Kidney capillary endothelial cell (primary cell): ENCODE results near the gene LRRC27.
A peak's percentile ranks its signal among the peaks of the same experiment; 100 is the strongest.
"Not testable (repeated sequence)": the region's sequence is repeated elsewhere in the genome, so short reads cannot be mapped to it uniquely, and the experiment has no call there.

Experiments used
- DNase-seq: peaks from one replicate; pipeline ENCODE4 v3.0.0-alpha.2; 2018; ENCODE audit warnings: low spot score

The LRRC27 gene

DNA sequence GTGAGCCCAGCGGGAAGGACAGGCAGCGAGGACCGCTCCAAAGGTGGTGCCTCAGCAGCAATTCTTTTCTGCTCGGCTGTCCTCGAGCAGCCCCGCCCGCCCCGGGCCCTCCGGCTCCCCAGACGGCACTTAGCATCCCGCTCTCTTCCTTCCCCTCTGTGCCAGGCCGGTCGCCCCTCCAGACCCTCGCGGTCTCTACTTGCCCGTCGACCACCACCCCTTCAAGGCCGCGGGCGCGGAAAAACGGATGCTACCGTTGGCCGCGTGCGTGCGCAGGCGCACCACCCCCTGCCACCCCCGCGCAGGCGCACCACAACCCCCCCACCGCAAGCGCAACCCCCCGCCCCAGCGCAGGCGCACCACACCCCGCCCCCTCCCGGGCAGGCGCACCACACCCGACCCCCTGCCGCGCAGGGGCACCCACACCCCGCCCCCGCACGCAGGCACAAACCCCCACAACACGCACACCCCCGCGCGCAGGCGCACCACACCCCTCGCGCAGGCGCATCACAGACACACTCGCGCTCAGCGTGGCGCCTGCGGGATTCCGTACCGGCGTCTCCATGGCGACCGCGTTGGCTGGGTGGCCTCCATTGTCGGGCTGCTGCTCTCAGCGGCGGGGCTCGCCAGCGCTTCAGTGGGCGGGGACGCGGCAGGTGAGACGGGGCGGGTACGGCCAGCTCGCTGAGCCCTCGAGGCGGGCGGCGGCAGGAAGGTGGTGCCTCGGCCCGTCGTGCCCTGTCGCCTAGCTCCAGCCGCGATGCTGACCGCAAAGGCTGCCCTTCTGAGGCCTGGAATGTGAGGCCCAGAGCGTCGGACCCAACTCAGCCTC is at the start of gene LRRC27:
LRRC27 (plus strand) TSS at position 593 of the 832 bp plus-strand sequence. CDS start 1,332 bp downstream, outside the sequence.
- DNase-seq: peak; percentile 96

DNA sequence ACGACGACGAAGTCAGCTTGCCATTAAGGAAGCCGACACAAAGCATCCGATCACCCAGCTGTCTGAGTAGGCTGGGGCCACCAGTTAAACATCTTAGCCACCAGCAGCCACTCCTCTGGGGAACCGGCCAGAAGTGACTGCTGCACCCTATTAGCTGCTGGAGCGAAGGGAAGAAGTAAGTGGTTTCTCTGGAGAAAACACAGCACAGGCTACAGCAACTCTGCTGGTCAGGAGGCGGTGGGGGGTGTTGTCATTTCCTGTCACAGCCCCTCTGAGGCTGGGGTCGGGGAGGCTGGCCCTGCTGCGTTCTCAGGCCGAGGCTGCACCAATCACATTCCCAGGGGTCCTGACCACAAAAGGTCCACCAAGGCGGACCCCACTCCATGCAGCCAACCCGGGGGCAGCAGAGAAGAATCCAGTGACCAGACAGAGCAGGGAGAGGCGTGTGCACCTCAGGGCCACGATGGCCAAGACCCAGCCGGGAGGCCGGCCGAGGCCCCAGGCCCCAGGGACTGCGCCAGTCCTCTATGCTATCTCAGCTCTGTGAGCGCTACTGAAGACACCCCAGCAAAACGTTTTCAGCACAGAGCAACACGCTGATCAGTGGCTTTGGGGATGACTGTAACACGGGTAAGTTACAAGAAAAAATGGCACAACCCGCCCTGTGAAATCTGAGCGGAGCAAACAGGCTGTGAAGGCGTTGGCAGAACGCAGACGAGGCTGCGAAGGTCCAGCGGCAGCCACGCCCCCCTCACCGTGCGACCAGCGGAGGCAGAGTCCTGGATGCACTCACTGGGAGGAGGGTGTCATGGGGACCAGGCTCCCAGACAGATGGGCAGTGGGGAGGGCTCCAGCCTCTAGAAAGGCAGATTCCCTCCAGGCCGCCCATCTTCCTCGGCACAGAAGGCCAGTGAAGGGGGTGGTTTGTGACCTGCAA is 49.1 kb upstream of the LRRC27 start:
- DNase-seq: no peak

DNA sequence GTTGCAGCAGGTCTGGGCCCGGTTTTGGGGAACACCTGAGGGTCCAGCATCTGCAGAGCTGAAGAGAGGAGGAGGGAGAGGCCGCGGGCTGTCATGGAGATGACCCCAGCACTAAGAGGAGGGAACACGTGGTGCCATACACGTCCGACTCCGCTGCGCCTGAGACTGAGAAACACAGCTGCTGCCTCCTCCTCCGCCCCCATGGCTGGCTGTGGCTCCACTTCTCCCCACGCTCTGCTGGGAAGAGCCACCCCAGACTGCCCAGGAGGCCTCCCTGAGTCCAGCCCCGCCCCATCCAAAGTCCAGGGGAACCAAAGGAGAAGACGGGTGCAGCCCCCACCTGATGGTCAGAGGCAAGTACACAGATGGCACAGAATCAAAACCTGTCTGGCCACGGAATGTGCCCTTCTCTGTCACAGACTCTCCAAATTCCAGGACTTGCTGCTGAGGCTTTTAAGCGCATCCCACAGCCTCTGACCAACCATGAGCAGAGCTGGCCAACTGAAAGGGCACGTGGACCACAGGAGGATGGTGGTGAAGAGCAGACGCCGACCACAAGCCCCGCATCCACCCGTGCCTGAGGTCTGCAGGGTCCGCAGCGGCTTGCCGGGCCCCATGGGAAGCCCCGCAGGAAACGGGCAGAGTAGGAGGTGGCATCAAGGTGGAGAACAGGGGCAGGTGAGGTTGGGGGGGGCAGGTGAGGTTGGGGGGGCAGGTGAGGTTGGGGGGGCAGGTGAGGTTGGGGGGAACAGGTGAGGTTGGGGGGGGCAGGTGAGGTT is 48.2 kb upstream of the LRRC27 start:
- no peak for DNase-seq

DNA sequence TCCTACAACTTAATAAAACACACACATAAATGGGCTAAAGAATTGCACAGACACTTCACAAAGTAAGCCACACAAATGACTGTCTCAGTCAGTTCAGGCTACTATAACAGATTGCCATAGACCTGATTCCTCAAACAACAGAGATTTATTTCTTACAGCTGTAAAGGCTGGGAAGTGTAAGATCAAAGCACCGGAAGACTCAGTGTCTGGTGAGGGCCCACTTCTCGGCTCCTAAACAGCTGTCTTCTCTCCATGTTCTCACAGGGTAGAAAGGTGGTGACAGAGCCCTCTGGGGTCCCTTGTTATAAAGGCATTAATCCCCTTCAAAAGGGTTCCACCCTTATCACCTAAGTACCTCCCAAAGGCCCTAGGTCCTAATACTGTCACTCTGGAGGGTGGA is 42.6 kb upstream of the LRRC27 start:
- DNase-seq: no peak

DNA sequence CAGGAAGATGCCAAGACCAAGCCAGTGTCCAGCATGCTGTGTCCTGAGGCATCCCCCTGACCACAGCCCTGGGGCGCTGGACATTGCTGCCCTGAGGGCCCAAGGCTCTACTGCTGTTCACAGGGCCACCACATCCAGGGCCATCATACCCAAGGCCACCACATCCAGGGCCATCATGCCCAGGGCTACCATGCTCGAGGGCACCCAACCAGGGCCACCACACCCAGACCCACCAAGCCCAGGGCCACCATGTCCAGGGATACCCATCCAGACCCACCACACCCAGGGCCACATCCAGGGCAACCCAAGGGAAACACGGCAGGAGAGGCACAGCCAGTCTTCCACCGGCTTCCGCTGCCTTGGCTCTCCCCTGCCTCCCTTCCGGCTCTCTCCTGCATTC is 41.4 kb upstream of the LRRC27 start:
- DNase-seq: no peak

DNA sequence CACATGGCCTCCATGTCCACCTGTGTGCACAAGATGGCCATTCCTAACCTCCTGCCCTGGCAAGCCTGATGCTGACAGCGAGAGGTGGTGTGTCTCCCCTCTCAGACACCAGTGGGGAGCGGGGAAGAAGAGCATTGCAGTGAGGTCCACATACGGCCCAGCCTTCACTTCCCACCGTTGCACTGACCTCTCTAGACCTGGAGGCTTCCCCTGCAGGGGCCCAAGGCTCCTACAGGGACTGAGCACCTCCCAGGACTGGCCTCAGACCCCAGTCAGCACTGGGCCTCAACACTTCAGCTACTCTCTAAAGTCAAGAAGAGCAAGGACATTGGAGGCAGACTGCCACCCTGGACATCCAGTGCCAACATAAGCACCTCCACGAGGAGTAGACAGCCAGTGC is 40.2 kb upstream of the LRRC27 start:
- no peak for DNase-seq

DNA sequence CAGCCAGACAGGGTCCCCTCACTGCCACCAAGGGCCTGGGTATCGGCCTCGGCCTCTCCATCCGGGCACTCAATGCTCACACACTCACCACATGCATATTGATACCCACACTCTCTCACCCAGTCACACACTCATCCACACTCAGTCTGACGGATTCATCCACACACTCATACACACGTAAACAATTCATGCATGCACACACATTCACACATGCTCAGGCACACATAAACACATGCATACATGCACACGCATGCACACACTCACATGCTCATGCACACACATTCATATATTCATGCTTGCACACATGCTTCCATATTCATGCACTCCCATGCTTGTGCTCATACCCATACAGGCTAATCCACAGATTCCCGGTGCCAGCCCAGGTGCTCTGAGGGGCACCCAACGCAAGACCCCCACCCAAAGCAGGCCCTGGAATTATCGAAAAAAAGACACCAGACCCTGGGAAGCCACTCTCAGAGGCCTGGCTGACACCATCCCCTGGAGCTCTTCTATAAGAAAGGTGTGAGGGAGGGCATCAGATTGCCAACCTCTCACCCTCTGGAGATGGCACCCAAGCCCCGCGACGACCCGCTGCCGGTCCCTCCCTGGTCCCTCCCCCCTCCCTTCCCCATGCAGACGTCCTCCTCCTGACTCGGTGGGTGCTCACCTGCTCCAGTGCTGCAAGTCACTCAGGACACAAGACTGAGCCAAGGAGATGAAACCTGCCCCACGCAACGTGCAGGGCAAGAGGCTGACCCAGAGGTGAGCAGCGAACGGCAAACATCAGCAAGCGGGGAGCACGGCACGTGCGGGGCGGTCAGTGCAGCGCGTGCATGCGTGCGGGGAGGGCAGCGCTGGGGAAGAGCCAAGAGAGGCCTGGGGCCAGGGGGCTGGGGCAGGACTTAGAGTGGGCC is 39.4 kb upstream of the LRRC27 start:
- DNase-seq: no peak

DNA sequence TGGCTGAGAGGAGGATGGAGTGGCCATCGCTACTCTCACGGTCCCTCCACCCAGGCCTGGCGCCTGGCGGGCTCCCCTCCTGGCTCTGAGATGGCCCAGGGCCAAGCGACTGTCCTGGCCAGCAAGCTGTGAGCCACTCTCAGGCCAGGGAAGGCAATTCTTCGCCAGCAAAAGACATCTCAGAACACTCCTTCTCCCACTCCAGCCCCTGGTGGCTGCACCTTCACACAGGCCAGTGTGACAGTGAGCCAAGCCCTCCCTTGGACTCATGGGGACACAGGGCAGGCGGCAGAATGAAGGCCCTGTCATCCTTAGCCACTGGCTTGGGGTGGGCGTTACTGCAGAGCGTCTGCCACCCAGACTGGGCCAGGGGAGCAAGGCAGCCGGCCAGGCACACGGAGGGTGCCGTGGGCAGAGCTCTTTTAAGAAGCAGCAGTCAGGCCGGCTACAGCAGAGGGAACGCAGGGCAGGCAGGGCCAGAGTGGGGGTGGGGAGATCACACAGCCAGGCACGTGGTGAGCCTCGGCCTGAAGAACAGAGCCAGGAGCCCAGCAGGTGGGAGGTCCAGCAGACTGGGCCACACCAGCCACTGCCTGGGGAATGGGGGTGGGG is 38.7 kb upstream of the LRRC27 start:
- no peak for DNase-seq

DNA sequence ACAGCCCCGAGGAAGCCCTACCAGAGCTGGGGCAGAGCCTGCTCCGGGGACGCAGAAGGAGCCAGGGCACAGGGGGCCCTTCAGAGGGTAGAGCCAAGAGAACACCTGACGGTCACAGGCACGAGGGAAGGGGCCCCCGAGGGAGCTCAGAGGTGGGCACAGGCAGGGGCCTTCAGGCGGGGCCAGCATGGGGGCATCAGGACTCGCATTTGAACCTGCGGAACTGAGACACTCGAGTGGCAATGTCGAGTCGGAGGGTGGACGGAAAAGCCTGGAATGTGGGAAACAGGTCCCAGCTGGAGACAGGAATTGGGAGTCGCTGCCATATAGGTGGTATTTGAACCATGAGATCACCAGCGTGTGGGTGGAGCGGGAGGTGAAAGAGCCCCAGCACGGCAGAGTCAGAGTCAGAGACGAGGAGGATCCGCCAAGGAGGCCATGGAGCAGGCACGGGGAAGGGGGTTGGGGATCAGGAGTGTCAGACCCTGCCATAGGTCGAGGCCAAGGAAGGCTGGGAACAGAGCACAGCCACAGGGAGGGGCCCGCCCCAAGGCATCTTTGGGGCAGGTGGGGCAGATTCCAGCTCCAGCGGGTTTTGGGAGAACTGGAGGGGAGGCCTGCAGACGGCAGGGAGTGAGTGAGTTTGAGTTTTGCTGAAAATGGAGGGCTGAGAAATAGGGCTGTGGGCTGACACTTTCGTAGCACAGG is 38.0 kb upstream of the LRRC27 start:
- no peak for DNase-seq

DNA sequence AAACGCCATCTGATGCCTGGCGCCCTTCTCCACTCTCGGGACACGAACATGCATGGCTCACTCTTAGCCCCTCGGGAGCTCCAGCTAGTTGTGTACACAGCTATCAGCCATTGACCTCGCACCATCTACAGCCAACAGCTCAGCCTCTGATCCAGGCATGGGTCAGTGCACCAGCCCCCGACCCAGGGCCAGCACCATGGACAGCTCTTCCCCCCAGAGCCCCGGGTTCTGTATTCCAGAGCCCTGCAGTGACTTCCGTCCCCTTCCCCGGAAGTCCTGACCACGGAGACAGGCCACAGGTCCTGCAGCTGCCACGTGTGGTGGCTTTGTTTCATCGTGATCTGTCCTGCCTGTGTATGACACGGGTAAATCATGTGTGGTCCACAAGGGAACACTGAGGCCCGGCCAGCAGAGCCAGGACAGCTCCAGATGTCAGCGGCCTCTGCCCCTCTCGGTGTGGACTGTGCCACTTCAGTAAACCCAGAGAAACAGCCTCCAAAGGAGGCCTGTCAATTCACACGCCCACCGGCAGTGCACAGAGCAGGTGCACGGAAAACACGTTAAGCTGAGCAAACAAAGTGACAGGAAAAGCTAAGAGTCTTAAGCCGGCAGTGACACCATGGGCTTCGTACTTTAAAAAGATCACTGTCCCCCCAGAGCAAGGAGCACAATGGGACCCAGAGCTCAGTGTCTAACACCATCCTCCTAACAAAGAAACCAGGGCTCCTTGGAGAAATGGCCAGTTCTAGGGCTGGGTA is 37.3 kb upstream of the LRRC27 start:
- DNase-seq: no peak

DNA sequence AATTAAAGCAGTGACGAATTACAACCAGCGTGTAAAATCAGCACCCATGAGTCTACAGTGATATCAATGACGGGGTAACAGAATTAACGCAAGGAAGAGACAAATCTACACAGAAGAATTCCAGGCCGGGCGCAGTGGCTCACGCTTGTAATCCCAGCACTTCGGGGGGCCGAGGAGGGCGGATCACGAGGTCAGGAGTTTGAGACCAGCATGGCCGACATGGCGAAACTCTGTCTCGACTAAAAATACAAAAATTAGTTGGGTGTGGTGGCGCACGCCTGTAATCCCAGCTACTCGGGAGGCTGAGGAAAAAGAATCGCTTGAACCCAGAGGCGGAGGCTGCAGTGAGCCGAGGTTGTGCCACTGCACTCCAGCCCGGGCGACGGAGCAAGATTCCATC is 36.5 kb upstream of the LRRC27 start:
- DNase-seq: not testable (repeated sequence)

DNA sequence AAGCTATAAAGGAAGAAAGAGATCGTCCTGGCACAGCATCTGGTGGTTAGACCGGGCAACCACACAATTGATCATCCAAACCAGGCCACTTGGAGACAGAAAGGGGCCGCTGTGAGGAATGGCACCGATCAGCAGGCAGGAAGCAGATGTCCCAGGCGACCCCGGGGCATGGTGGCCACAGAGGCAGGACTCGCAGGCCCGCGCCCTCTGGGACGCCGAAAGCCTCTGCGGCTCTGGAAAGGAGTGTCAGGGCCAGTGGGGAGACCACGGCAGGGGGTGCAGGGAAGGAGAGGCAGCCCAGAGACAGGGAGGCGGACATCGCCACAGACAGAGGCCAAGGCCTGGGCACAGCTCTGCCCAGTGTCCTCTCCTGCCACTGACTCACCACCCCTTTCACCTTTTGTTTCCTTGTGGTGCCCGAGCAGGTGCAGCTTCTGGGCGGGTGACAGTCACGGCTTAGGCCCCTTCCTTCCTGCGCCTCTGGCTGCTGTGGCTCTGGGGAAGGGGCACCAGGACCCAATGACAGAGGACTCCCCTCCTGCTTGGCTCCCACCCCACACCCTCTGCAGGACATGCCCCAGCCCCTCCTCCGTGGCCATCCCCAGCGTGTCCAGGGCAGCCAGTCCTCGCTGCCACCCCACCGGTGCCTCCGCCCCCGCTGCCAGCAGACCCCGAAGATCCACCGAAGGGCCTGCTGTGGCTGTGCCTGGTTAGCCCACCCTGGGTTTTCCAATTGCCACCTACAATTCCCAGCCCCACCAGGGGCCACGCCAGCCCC is 35.1 kb upstream of the LRRC27 start:
- no peak for DNase-seq

DNA sequence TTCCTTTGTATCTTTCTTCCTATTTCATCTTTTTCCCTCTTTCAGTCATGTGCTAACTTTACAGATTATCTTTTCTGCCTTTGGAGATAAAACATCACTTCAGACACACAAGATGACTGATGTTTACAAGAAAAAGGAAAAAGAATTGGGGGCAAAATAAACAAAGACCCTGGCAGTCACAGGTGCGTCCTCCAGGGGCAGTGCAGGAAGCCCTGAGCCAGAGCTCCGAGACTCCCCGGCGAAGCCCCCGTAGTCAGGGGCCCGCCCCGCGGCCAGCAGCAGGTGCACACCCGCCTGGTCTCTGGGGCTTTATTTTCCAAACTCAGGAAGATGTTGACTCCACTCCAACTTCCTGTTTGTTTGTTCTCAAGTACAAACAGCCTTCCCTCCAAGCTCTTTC is 34.5 kb upstream of the LRRC27 start:
- no peak for DNase-seq

DNA sequence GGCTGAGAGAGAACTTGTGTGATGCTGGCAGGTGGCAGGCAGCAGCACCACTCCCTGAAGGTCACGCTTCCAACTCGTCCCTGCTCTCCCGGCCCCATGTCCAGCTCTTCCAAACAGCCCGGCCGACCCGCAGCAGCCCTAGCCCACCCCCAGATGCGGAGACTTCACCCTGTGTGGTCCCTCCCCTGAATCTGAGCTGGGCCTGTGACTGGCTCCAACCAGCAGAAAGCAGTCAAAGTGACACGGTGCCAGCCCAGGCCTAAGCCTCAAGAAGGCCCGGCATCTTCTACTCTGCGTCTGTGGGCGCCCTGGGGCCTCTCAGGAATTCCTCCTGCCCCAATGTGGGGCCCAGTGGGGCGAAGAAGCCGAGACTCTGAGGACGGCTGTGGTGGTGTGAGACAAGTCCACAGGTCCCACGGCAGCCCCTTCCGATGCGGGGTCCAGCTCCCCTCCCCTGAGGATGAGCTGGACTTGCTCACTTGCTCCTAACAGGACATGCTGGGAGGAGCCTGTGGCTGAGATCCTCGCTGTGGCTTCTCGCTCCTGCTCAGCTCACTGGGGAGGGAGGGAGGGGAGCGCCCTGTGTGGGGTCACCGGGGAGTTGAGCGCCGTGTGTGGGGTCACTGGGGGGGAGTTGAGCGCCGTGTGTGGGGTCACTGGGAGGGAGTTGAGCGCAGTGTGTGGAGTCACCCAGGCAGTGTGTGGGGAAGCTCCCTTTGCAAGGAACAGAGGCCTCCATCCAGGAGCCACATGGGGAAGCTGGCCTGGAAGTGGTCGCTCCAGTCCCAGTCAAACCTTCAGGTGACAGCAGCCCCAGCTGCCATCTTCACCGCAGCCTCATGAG is 33.7 kb upstream of the LRRC27 start:
- no peak for DNase-seq

DNA sequence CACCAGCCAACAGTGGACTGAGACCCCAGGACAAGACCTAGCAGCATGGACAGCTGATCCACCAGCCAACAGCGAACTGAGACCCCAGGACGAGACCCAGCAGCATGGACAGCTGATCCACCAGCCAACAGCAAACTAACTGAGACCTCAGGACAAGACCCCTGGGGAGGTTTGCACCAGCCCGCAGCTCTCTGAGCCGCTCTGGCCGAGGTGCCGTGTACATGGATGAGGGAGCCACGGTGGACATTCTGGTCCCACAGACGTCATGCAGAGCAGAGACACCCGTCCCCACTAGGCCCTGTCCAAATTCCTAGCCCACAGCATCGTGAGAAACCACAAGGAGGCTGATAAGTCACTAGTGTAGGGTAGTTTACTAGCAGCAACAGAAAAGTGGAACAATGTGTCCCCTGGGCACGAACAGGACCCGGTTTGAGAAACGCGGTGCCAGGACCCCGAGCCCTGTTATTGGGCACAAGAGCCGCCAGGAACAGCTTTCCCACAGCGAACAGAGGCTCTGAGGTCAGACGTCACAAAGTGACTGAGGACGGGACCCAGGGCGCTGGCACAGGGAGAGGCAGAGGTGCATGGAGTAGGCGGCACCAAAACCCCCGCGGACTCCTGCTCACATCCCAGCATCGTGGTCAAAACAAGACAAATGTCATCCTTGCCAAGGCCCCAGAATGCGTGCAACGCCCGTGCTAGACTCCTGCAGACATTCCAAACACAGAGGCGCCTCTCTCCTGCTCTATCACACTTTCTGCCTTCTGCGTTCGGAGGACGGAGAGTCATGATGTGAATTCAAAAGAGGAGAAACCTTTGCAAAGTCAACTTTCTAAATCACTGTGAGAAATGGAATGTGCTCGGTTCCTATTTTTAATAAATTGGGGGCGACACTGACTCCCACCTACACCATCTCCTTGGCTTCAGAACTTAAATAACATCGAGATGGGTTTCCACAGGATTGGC is 32.3 kb upstream of the LRRC27 start:
- no peak for DNase-seq

DNA sequence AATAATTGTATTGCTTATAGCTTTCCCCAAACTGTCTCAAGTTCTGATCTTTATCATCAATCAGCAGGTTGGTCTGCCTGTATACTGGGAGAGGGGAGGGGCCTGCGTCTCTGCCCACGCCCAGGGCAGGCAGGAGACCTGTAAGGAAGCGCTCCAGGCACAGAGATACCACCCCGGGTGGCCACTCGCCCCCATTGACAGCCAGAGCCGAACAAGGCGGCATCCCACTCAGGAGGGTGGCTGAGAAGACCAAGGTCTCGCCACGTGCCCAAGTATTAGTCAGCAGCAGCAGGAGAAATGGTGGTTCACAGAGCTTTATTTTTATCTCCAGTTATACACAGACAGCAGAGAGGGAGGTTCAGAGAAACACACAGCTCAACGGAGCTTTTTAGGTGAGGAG is 31.4 kb upstream of the LRRC27 start:
- DNase-seq: no peak
